GM12891 (cell line): ENCODE data around the gene COL5A1.

Experiments used
- PAX5 ChIP-seq: IDR thresholded peaks from 2 replicates; pipeline ENCODE4 v1.6.1; 2011; ENCODE audit warnings: low read length, moderate library complexity, mild to moderate bottlenecking; ENCODE audit not compliant: insufficient read depth, severe bottlenecking
- POLR2A ChIP-seq: IDR thresholded peaks from 2 replicates; pipeline ENCODE4 v1.6.1; 2011; ENCODE audit warnings: low read depth, low read length, control low read depth
- POLR2AphosphoS5 ChIP-seq: IDR thresholded peaks from 2 replicates; pipeline ENCODE4 v1.6.1; 2011; ENCODE audit warnings: low read depth, low read length, control low read depth
- TAF1 ChIP-seq: IDR thresholded peaks from 2 replicates; pipeline ENCODE4 v1.6.1; 2011; ENCODE audit warnings: low read depth, low read length, control low read depth

- no peak for TF ChIP-seq POLR2A
- TF ChIP-seq POLR2AphosphoS5 = no peak
- TF ChIP-seq TAF1 = no peak
- TF ChIP-seq PAX5 = no peak
These were observed 102.2 kb downstream of the COL5A1 start for GRCh38 chr9:134743853-134744252.
